ELF-1 (cell line): ENCODE results near the gene ZNF586.
"Not testable (repeated sequence)": the region's sequence is repeated elsewhere in the genome, so short reads cannot be mapped to it uniquely, and the experiment has no call there.

ENCODE experiments used
- DNase-seq: peaks from one replicate; pipeline ENCODE4 v3.0.0-alpha.2; 2016; ENCODE audit warnings: low read depth, low spot score

The ZNF586 gene

DNA sequence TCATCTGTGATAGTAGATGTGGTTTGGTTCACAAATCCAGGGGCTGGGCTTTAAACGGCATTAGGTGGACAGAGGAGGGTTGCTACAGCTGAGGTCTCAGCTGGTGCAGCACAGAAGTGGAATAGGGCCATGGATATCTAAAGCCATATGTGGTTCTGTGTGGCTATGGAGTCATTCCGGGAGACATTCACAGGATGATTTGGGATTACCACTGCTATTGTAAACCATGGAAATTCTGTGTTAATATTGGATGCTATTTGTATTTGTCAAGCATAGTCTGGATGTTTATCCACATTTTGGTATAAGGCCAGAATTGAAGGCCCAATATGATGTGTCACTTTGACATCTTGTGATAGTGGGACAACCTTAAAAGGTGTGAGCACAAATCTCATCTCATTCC lies 53.7 kb downstream of the ZNF586 start:
- DNase-seq: not testable (repeated sequence)

DNA sequence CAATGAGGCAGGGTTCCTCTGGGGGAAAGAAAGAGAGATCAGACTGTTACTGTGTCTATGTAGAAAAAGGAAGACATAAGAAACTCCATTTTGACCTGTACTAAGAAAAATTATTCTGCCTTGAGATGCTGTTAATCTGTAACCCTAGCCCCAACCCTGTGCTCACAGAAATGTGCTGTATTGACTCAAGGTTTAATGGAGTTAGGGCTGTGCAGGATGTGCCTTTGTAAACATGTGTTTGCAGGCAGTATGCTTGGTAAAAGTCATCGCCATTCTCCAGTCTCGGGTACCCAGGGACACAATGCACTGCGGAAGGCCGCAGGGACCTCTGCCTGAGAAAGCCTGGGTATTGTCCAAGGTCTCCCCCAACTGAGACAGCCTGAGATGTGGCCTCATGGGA lies 54.1 kb downstream of the ZNF586 start:
- DNase-seq: not testable (repeated sequence)

DNA sequence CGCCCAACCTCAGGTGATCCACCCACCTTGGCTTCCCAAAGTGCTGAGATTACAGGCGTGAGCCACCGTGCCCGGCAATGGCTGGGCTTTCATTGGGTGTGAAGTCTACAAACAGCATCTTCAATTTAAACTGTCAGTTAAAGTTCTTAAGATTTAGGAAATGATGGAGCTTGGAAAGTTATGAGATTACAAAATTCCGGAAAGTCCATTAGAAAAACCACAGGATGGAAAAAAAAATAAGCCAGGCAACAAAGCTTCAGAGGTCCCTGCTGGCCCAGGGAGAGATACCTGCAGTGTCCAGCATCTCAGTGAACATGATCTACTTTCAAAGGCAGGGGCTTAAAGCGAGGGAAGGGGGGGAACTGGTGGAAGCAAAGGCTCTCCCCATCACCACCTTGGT lies 56.0 kb downstream of the ZNF586 start:
- DNase-seq: no peak

DNA sequence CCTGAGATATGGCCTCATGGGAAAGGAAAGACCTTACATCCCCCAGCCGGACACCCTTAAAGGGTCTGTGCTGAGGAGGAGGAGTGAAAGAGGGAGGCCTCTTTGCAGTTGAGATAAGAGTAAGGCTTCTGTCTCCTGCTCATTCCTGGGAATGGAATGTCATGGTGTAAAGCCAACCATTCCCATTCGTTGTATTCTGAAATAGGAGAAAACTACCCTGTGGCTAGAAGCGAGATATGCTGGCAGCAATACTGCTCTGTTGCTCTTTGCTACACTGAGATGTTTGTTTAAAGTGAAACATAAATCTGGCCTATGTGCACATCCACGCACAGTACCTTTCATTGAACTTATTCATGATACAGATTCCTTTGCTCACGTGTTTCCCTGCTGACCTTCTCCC lies 59.8 kb downstream of the ZNF586 start:
- peak; percentile 49 for DNase-seq

DNA sequence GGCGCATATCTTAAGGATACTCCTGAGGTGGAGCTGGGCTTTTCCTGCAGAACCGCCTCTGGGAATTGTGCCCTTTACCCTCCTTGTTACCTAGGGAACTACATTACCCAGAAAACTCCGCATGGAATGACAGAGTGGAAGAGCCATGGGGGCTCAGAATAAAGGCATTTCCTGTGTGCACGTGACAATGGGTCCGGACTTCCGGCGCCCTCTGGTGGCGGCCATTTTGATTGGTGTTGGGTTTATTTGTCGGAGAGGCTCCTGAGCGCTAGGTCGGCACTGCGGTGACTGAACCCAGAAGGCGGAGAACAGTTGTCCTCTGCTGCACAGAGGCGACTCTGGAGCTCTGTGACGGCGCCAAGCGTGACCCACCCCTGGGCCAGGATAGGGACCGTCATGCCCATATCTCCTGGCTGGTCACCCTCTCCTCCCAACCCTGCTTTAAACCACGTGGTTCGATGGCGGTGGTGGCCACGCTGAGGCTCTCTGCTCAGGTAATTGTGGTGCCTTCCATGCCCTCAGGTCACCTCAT lies 60.7 kb downstream of the ZNF586 start, which contains the start of gene ZNF587B:
ZNF587B (plus strand) TSS at position 229 of the 532 bp plus-strand sequence; CDS start at position 459, 230 bp downstream.
- peak; percentile 99 for DNase-seq
